H1 (cell line): ENCODE results near the gene FBN1.

Source experiments
- EZH2 ChIP-seq: fragments of 200-600 bp; sonication (generic); IDR thresholded peaks from 2 replicates; pipeline ENCODE4 v1.7.1; 2012; ENCODE audit warnings: low read depth, mild to moderate bottlenecking, moderate library complexity, low read length, inconsistent platforms; ENCODE audit not compliant: severe bottlenecking
- MAFK ChIP-seq: IDR thresholded peaks from 2 replicates; pipeline ENCODE4 v1.6.1; 2012; ENCODE audit warnings: low read depth, mild to moderate bottlenecking, improper control_type of control experiment, low read length
- POLR2A ChIP-seq, 2 experiments: IDR thresholded peaks; 1 replicate in 1 of 2; 2 replicates in 1 of 2; pipeline ENCODE4 v1.6.1; 2011; ENCODE audit warnings: low read depth in 2 of 2, low read length in 2 of 2, mild to moderate bottlenecking in 2 of 2; ENCODE audit errors: control extremely low read depth in 1 of 2

DNA sequence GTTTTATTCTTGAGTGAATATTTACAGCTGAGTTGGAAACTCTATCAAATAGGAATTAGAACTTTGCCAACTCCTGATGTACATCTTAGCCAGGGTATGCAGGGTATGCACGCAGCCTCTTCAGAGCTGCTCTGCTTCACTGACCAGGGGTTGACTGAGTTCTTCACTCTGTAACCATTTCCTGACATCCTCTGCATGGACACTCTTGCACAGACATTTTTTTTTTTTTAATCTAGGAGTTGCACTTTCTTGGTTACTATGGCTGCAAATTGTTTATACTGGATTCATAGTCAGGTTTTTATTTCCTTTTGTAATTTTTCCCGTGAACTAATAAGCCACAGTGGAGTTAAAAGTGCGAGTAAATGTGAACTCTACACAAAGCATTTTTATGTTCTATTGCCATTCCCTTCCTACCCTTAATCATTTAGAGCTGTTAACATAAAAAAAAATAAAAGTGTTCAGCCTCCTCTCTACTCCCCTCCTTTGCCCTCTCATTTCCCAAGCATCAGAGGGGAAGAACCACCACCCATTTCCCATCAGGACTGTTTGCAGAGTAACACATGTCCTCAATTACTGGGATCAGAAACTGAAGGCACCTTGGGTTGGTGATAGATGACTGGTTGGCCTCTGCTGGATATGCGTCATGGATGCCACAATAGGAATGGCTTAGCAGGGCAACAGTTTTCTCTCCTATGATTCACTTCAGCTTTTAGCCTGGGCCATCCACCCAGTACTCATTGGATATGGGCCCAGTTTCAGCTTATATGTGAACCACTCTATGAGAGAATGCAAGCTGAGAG lies 260.3 kb downstream of the FBN1 start:
- TF ChIP-seq MAFK (no peak), POLR2A (IDR thresholded peaks at IDR 0.05; ENCODE audit: control extremely low read depth in 1 of 2, low read depth in 2 of 2, low read length in 2 of 2) (no peak), EZH2 (no peak)
